ENCODE measurements around the gene DSC1. TPM values are rescaled to one million over a fixed set of nuclear protein-coding genes. Genes with fewer than 3 reads are reported as not detected.

Gene DSC1
- total and polyA plus RNA-seq, 4 experiments from 2014 or later = 0.62 to 3.9 (median 2.7) TPM

DNA sequence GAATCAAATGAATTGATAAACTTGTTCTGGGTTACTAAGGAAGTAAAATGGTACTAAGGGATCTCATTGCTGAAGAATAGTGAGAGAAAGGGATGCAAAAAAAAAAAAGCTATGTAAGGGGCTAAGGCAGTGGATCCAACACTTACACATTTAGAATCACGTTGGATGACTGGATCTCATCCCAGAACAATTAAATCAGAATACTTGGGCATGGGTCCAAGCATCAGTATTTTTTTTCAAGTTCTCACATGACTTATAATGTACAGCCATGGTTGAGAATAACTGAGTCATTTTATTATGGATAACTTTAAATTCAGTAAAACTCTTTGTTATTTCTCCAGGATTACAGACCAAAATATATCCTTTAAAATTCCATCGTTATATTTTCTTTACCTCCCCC, 8.5 kb downstream of the DSC1 start:
- Histone ChIP-seq H3K27me3 (ENCODE audit: insufficient read depth, low read length) (no peaks in the 10 kb centered on the region), H3K9me3 (ENCODE audit: control insufficient read depth in 1 of 2, low read length in 2 of 2) (no peaks in the 10 kb centered on the region), H3K36me3 (ENCODE audit: insufficient read depth, low read length) (no peaks in the 10 kb centered on the region), H3K27ac (ENCODE audit: low read depth, low read length) (no peak overlapping the region), H3K4me3 (ENCODE audit: low read length in 2 of 2) (no peak overlapping the region), H3K4me1 (ENCODE audit: insufficient read depth, low read length) (no peaks in the 10 kb centered on the region)
- Mint-ChIP-seq H3K4me1 (no peaks in the 10 kb centered on the region), H3K36me3 (no peaks in the 10 kb centered on the region), H3K4me3 (no peak overlapping the region), H3K27me3 (no peaks in the 10 kb centered on the region), H3K27ac (no peak overlapping the region), H3K9me3 (peaks cover 0 to 13% (median 3%) of the 10 kb centered on the region in 8 donors)
- POLR2A ChIA-PET (ENCODE audit: partially characterized antibody) = no interaction called here
- intact Hi-C loops (cut with micrococcal nuclease) = no loop called here
- CTCF ChIA-PET (ENCODE audit: partially characterized antibody) = no interaction called here
- no peak for DNase-seq

DNA sequence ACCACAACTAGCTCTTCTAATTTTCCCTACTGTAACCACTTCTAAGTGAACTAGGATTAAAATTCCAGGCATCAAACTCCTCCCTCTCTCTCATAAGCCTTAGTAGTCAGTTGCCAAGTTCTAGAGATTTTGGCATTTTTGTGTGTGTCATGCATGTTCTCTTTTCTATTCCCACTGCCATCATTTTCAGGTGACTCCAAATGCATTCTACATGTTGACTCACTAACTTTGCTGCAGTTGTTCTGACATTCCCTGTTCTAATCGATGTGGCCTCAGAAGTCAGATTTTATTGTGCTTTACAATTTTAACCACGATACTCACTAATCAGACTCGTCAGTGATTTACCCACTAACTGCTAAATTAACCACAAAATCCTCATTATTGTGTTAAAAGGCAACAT, 13.3 kb downstream of the DSC1 start:
- CTCF ChIA-PET (ENCODE audit: partially characterized antibody) = no interaction called here
- DNase-seq = no peak
- no peak overlapping the region for H3K4me3 Mint-ChIP-seq

DNA sequence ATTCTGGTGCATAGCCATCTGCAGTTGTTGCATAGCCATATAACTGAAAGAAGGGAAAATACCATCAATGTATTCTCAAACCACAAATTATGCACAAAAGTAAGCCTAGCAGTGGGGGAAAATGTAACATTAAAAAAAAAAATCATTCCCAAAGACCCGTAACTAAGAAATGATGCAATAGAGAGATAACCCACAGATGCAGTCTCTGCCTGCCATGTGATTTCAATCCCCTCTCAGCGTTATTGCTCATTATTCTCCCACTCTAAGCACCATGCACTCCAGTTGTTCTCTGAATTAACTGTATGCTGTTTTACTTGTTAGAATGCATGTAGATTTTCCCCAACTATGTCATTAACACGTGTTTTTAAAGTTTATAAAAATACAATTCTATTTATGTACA, 14.1 kb downstream of the DSC1 start:
- Mint-ChIP-seq H3K4me1 (no peaks in the 10 kb centered on the region), H3K9me3 (peaks cover 2 to 18% (median 6%) of the 10 kb centered on the region in 8 donors), H3K27ac (no peak overlapping the region), H3K4me3 (no peak overlapping the region), H3K36me3 (peaks cover 0 to 2% of the 10 kb centered on the region in 2 donors), H3K27me3 (no peaks in the 10 kb centered on the region)
- H3K27ac ChIP-seq (ENCODE audit: low read depth, low read length) = no peak overlapping the region
- intact Hi-C loops (cut with micrococcal nuclease) = no loop called here
- ChIA-PET CTCF (ENCODE audit: partially characterized antibody) (no interaction called here), POLR2A (ENCODE audit: partially characterized antibody) (no interaction called here)
- H3K36me3 ChIP-seq (ENCODE audit: insufficient read depth, low read length) = no peaks in the 10 kb centered on the region
- H3K4me3 ChIP-seq (ENCODE audit: low read length in 2 of 2) = no peak overlapping the region
- DNase-seq = no peak
- H3K9me3 ChIP-seq (ENCODE audit: control insufficient read depth in 1 of 2, low read length in 2 of 2) = no peaks in the 10 kb centered on the region
- no peaks in the 10 kb centered on the region for H3K4me1 ChIP-seq (ENCODE audit: insufficient read depth, low read length)
- no peaks in the 10 kb centered on the region for H3K27me3 ChIP-seq (ENCODE audit: insufficient read depth, low read length)

More for the DNA sequence above, 13.3 kb downstream of the DSC1 start:
- intact Hi-C loops (cut with micrococcal nuclease) = no loop called here
- Histone ChIP-seq H3K4me3 (ENCODE audit: low read length in 2 of 2) (no peak overlapping the region), H3K36me3 (ENCODE audit: insufficient read depth, low read length) (no peaks in the 10 kb centered on the region), H3K9me3 (ENCODE audit: control insufficient read depth in 1 of 2, low read length in 2 of 2) (no peaks in the 10 kb centered on the region), H3K4me1 (ENCODE audit: insufficient read depth, low read length) (no peaks in the 10 kb centered on the region), H3K27me3 (ENCODE audit: insufficient read depth, low read length) (no peaks in the 10 kb centered on the region), H3K27ac (ENCODE audit: low read depth, low read length) (no peak overlapping the region)
- Mint-ChIP-seq H3K4me1 (no peaks in the 10 kb centered on the region), H3K27ac (no peak overlapping the region), H3K36me3 (peaks cover 0 to 2% of the 10 kb centered on the region in 2 donors), H3K27me3 (no peaks in the 10 kb centered on the region), H3K9me3 (peaks cover 2 to 22% (median 8%) of the 10 kb centered on the region in 8 donors)
- POLR2A ChIA-PET (ENCODE audit: partially characterized antibody) = no interaction called here

DNA sequence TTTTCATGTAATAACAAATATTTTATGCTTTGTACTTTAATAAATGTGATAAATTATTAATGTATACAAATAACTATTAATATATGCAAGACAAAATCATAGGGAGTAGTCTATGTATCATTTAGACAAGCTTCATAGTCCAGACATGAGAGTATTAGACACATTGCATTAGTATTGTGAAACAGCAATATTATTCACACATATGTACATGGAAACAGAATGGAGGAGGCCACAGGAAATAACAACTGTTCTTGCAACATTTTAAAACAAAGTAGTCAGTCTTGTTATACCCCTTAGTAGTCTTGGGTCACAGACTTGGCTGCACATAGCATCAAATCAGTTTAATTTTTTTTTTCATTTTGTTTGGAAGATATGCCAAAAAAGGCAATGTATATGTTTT, 15.8 kb downstream of the DSC1 start:
- intact Hi-C loops (cut with micrococcal nuclease) = no loop called here
- ChIA-PET CTCF (ENCODE audit: partially characterized antibody) (no interaction called here), POLR2A (ENCODE audit: partially characterized antibody) (no interaction called here)
- H3K36me3 ChIP-seq (ENCODE audit: insufficient read depth, low read length) = no peaks in the 10 kb centered on the region
- H3K27me3 ChIP-seq (ENCODE audit: insufficient read depth, low read length) = no peaks in the 10 kb centered on the region
- H3K9me3 ChIP-seq (ENCODE audit: control insufficient read depth in 1 of 2, low read length in 2 of 2) = no peaks in the 10 kb centered on the region
- H3K27me3 Mint-ChIP-seq = no peaks in the 10 kb centered on the region
- no peak overlapping the region for H3K4me3 Mint-ChIP-seq
- peaks cover 0 to 2% of the 10 kb centered on the region in 2 donors for H3K36me3 Mint-ChIP-seq
- H3K27ac Mint-ChIP-seq = no peak overlapping the region
- H3K4me1 Mint-ChIP-seq = no peaks in the 10 kb centered on the region
- peaks cover 2 to 17% (median 6%) of the 10 kb centered on the region in 8 donors for H3K9me3 Mint-ChIP-seq
- no peak overlapping the region for H3K4me3 ChIP-seq (ENCODE audit: low read length in 2 of 2)
- no peaks in the 10 kb centered on the region for H3K4me1 ChIP-seq (ENCODE audit: insufficient read depth, low read length)
- no peak overlapping the region for H3K27ac ChIP-seq (ENCODE audit: low read depth, low read length)
- no peak for DNase-seq

DNA sequence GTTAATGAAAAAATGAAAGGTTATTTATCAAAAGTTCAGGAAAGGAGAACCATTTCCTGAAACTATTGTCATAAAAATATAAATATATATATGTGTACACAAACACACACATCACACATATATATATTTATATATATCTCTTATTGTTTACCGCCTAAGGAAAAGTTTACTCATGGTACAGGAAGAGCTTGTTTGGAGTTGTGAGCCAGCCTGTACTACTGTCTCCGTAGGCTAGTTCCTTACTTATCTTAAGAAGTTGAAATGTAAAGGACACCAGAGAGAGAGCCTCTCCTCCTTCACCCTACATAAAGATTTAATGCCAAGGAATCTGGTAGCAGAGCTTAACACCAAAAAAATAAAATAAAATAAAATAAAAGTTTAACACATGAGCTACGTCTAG, 19.6 kb downstream of the DSC1 start:
- no peaks in the 10 kb centered on the region for H3K27me3 ChIP-seq (ENCODE audit: insufficient read depth, low read length)
- CTCF ChIA-PET (ENCODE audit: partially characterized antibody) = no interaction called here
- no peak overlapping the region for H3K4me3 ChIP-seq (ENCODE audit: low read length in 2 of 2)
- Mint-ChIP-seq H3K4me3 (no peak overlapping the region), H3K9me3 (peaks cover 2 to 15% (median 6%) of the 10 kb centered on the region in 8 donors), H3K36me3 (peaks cover 0 to 2% of the 10 kb centered on the region in 2 donors), H3K27me3 (no peaks in the 10 kb centered on the region), H3K4me1 (no peaks in the 10 kb centered on the region), H3K27ac (no peak overlapping the region)
- H3K27ac ChIP-seq (ENCODE audit: low read depth, low read length) = no peak overlapping the region
- no peak for DNase-seq
- POLR2A ChIA-PET (ENCODE audit: partially characterized antibody) = no interaction called here
- no peaks in the 10 kb centered on the region for H3K36me3 ChIP-seq (ENCODE audit: insufficient read depth, low read length)
- H3K4me1 ChIP-seq (ENCODE audit: insufficient read depth, low read length) = no peaks in the 10 kb centered on the region
- intact Hi-C loops (cut with micrococcal nuclease) = no loop called here
- H3K9me3 ChIP-seq (ENCODE audit: control insufficient read depth in 1 of 2, low read length in 2 of 2) = no peaks in the 10 kb centered on the region

DNA sequence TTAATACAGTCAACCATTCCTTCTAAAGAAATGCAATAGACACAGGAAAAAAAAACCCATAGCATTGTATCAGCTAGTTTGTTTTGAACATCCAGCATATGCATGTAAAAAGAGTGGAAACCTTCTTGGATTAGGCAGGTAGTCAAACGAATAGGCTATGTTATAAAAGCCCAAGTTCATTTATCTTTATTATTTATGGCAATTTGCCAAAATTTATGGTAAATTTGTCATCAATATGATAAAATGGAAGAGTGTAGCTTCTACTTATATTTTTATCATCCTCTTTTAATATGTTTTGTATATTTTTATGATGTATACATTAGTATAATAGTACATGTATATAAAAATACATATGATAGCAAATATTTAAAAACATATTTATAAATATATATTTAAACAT, 23.9 kb downstream of the DSC1 start:
- no peak overlapping the region for H3K27ac ChIP-seq (ENCODE audit: low read depth, low read length)
- POLR2A ChIA-PET (ENCODE audit: partially characterized antibody) = no interaction called here
- no peaks in the 10 kb centered on the region for H3K4me1 ChIP-seq (ENCODE audit: insufficient read depth, low read length)
- DNase-seq = no peak
- Mint-ChIP-seq H3K4me1 (no peaks in the 10 kb centered on the region), H3K27me3 (no peaks in the 10 kb centered on the region), H3K4me3 (no peak overlapping the region), H3K36me3 (no peaks in the 10 kb centered on the region), H3K27ac (no peak overlapping the region), H3K9me3 (peaks cover 0 to 10% (median 5%) of the 10 kb centered on the region in 8 donors)
- no peaks in the 10 kb centered on the region for H3K27me3 ChIP-seq (ENCODE audit: insufficient read depth, low read length)
- H3K36me3 ChIP-seq (ENCODE audit: insufficient read depth, low read length) = no peaks in the 10 kb centered on the region
- H3K4me3 ChIP-seq (ENCODE audit: low read length in 2 of 2) = no peak overlapping the region
- H3K9me3 ChIP-seq (ENCODE audit: control insufficient read depth in 1 of 2, low read length in 2 of 2) = no peaks in the 10 kb centered on the region
- intact Hi-C loops (cut with micrococcal nuclease) = no loop called here
- CTCF ChIA-PET (ENCODE audit: partially characterized antibody) = no interaction called here

DNA sequence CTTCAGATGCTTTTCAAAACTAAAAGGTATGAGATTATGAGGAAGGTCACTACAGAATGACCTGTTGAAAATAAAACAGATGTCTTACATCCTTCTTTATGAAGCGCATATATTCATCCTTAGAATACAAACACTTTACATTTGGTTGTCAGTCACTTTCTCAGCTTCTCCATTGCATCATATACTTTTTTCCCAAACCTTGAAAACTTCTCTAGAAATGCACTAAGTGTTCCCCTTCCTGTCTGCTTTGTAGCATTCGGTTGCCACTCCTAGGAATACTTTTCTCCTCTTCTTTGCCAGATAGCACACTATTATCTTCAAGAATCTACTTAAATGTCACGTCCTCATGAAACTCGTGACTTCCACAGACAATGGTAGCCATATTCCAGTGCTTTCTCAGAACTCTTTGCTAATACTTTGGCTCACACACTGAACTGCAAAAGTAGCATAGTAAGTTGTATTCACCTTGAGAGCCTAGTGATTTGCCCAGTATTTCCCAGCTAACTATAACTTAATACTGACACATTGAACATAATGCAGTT, 27.6 kb downstream of the DSC1 start:
- Mint-ChIP-seq H3K4me3 (no peak overlapping the region), H3K27ac (no peak overlapping the region), H3K9me3 (peaks cover 0 to 12% (median 5%) of the 10 kb centered on the region in 8 donors), H3K36me3 (no peaks in the 10 kb centered on the region), H3K4me1 (no peaks in the 10 kb centered on the region), H3K27me3 (no peaks in the 10 kb centered on the region)
- ChIA-PET POLR2A (ENCODE audit: partially characterized antibody) (no interaction called here), CTCF (ENCODE audit: partially characterized antibody) (no interaction called here)
- intact Hi-C loops (cut with micrococcal nuclease) = no loop called here
- no peaks in the 10 kb centered on the region for H3K36me3 ChIP-seq (ENCODE audit: insufficient read depth, low read length)
- no peaks in the 10 kb centered on the region for H3K4me1 ChIP-seq (ENCODE audit: insufficient read depth, low read length)
- no peak for DNase-seq
- H3K27me3 ChIP-seq (ENCODE audit: insufficient read depth, low read length) = no peaks in the 10 kb centered on the region
- no peak overlapping the region for H3K27ac ChIP-seq (ENCODE audit: low read depth, low read length)
- no peak overlapping the region for H3K4me3 ChIP-seq (ENCODE audit: low read length in 2 of 2)
- H3K9me3 ChIP-seq (ENCODE audit: control insufficient read depth in 1 of 2, low read length in 2 of 2) = no peaks in the 10 kb centered on the region

Data from CD4-positive, alpha-beta memory T cell (primary cell).